D721Med (cell line): Measurements from ENCODE around the gene CORO1C.

Source experiments
- DNase-seq: peaks from one replicate; pipeline ENCODE4 v3.0.0; 2011; ENCODE audit warnings: low spot score; ENCODE audit not compliant: insufficient read length
- FAIRE-seq: peaks from 2 replicates; lab custom pipeline; 2011; peaks lifted over from hg19 to GRCh38; lab: Jason Lieb, UNC
- CTCF ChIP-seq: IDR thresholded peaks from 2 replicates; pipeline ENCODE4 v1.5.1; 2012; ENCODE audit warnings: mild to moderate bottlenecking, control low read depth; ENCODE audit not compliant: insufficient read depth; ENCODE audit errors: missing control alignments

Gene CORO1C

DNA sequence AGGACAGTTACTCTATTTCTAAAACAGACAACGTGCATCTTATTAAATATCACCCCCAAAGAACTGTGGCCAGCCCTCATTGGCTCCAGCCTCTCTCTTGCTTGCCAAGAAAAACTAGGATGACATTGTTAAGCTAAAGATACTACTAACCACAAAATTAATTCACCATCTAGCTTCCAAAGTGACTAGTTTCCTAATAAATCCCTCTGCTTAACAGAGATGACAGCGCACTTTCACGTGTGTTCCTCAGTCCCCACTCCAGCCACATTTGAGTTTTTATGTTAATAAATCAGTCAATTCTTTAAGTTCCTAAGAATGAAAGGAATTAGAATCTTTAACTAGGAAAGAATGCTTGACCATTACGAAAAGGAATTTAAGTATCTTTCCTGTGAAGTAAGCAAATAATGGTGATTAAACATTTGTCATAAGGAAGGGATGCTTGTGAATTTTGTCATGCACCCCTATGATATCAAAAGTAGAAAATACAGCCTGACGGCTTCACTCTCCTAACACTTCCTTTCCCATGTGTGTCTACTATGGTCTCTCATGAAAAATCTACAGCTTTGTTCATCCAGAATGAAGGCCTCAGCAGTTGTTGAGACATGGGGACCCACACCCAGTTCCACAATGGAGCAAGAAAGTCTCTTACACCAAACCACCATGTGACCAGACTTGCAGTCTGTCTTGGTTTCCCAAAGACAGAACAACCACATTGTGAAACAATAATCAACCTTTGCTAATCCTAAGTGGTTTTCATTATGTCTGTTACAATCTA, 8.1 kb downstream of the CORO1C start:
- DNase-seq (no peak), FAIRE-seq (no peak)
- no peak for TF ChIP-seq CTCF

GRCh38 chr12:108722463-108722862, 8.9 kb downstream of the CORO1C start:
- no peak for DNase-seq
- no peak for FAIRE-seq
- no peak for TF ChIP-seq CTCF

- no peak for TF ChIP-seq CTCF
- DNase-seq: no peak
- no peak for FAIRE-seq
These were observed 9.5 kb downstream of the CORO1C start for GRCh38 chr12:108721824-108722223.

- no peak for FAIRE-seq
- TF ChIP-seq CTCF: no peak
- DNase-seq: no peak
These were observed 10.4 kb downstream of the CORO1C start for GRCh38 chr12:108720757-108721514.

DNA sequence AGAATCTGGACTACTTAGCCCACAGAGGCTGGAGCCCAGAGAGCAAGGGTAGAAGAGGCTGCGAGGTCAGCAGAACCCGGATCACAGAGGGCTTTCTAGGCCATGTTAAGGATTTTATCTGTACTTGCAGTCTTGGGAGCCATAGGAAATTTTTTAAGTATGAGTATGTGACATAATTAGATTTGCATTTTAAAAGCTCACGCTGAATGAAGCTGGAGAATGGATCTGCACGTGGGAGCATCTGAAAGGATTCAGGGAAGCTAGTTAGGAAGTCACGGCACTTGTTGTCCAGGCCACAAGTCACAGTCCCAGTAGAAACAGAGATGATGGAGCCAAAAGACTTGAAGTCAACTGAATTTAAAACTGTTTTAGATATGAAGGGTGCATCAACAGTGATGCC, 14.1 kb downstream of the CORO1C start:
- no peak for FAIRE-seq

GRCh38 chr12:108714866-108715265, 16.5 kb downstream of the CORO1C start:
- FAIRE-seq (no peak), DNase-seq (no peak)
- no peak for TF ChIP-seq CTCF

More for the DNA sequence above, 14.1 kb downstream of the CORO1C start:
- no peak for TF ChIP-seq CTCF
- no peak for DNase-seq

DNA sequence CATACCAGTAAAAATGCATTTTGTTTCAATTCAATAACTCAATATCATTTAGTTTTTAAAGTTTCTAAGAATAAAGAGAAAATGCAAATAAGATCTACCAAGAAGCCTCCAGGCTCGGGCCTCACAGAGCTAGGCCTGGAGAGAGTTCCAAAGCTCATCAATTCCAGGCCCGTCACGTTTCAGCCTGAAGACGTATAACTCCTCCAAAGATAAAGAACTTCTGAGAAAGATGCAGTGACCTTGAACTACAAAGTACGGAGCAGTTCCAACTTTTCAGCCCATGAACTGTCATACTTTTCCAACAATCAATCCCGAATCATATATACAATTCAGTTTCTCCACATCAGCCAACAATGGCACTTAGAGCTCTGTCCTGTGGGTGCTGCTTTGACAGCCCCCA, 17.8 kb downstream of the CORO1C start:
- no peak for FAIRE-seq

More for the DNA sequence above, 17.8 kb downstream of the CORO1C start:
- TF ChIP-seq CTCF: no peak
- no peak for DNase-seq
